ENCODE measurements around the gene THSD7B. TPM values are rescaled to one million over a fixed set of nuclear protein-coding genes. Genes with fewer than 3 reads are reported as not detected.

THSD7B gene
- total RNA-seq, 1 donor from 2014 or later: 9.8 TPM

DNA sequence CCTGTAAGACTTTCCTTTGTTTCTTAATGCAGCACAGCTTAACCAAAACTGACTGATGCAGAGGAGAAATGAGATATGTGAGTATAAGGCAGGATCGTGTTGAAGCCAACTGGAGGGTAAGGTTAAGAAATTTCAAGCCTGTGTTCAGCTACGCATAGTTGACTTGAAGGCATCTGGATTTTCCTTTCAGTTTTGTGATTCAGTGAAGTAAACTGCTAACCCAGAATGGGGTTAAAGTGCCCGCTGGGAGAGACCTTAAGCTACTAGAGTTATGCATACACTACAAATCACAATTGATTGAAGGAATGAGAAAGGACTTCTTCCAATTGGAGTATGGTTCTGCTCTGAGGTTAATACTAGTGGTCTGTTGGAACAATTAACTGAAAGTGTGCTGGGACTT is 22.6 kb downstream of the THSD7B start:
- no peaks in the 10 kb centered on the region for H3K4me1 Mint-ChIP-seq (ENCODE audit: unreplicated experiment)
- no peaks in the 10 kb centered on the region for H3K36me3 Mint-ChIP-seq
- H3K27ac Mint-ChIP-seq: no peak overlapping the region
- H3K4me3 Mint-ChIP-seq: no peak overlapping the region
- no peak for DNase-seq (ENCODE audit: extremely low spot score, unreplicated experiment)
- peaks cover 7% of the 10 kb centered on the region for H3K27me3 Mint-ChIP-seq
- no peaks in the 10 kb centered on the region for H3K9me3 Mint-ChIP-seq
- TF ChIP-seq, protein P1, sequence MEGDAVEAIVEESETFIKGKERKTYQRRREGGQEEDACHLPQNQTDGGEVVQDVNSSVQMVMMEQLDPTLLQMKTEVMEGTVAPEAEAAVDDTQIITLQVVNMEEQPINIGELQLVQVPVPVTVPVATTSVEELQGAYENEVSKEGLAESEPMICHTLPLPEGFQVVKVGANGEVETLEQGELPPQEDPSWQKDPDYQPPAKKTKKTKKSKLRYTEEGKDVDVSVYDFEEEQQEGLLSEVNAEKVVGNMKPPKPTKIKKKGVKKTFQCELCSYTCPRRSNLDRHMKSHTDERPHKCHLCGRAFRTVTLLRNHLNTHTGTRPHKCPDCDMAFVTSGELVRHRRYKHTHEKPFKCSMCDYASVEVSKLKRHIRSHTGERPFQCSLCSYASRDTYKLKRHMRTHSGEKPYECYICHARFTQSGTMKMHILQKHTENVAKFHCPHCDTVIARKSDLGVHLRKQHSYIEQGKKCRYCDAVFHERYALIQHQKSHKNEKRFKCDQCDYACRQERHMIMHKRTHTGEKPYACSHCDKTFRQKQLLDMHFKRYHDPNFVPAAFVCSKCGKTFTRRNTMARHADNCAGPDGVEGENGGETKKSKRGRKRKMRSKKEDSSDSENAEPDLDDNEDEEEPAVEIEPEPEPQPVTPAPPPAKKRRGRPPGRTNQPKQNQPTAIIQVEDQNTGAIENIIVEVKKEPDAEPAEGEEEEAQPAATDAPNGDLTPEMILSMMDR (conservative IDR thresholded peaks at IDR 0.05): no peak

DNA sequence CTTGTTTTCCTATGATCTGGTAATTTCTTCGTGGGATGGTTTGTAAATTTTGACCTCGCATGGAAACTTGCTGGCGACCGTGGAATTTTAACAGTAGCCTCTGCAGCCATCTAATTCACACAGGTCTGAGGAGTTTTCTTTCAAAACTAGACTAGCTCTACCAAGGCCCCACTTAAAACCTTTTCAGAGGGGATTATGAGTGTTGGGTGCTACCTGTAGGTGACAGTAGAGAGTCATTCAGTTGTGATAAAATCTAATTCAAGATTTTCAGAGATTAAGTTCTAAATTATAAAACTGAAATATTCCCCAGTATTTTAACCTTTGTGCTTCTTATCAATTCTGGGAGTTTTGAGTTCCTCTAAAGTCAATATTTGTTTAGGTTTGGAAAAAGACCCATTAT is 31.0 kb downstream of the THSD7B start:
- Mint-ChIP-seq H3K27me3 (peaks cover 8% of the 10 kb centered on the region), H3K9me3 (no peaks in the 10 kb centered on the region), H3K4me3 (no peak overlapping the region), H3K4me1 (ENCODE audit: unreplicated experiment) (no peaks in the 10 kb centered on the region), H3K36me3 (no peaks in the 10 kb centered on the region), H3K27ac (no peak overlapping the region)
- TF ChIP-seq, protein P1 (conservative IDR thresholded peaks at IDR 0.05): peak; percentile 44
- no peak for DNase-seq (ENCODE audit: extremely low spot score, unreplicated experiment)

DNA sequence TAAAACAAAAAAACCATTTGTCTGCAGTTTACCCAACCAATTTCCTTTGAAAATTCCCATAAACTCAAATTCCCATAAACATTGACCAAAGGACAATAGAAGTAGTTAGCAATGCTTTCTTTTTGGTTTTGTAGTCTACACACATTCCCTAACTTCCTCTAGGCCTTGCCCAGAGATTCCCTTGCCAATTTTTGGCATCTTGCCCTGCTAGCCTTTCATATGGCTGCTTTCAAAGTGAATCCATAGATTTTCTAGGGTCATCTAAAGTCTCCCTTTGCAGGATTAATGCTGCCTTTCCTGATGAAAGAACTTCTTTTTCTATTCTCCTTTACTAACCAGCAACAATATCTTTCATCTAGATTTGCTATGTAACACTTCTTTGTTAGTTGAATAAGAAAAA is 33.4 kb downstream of the THSD7B start:
- TF ChIP-seq, protein P1 (conservative IDR thresholded peaks at IDR 0.05): no peak
- no peaks in the 10 kb centered on the region for H3K27me3 Mint-ChIP-seq
- no peaks in the 10 kb centered on the region for H3K36me3 Mint-ChIP-seq
- DNase-seq (ENCODE audit: extremely low spot score, unreplicated experiment): no peak
- H3K27ac Mint-ChIP-seq: no peak overlapping the region
- no peaks in the 10 kb centered on the region for H3K4me1 Mint-ChIP-seq (ENCODE audit: unreplicated experiment)
- no peaks in the 10 kb centered on the region for H3K9me3 Mint-ChIP-seq
- no peak overlapping the region for H3K4me3 Mint-ChIP-seq

DNA sequence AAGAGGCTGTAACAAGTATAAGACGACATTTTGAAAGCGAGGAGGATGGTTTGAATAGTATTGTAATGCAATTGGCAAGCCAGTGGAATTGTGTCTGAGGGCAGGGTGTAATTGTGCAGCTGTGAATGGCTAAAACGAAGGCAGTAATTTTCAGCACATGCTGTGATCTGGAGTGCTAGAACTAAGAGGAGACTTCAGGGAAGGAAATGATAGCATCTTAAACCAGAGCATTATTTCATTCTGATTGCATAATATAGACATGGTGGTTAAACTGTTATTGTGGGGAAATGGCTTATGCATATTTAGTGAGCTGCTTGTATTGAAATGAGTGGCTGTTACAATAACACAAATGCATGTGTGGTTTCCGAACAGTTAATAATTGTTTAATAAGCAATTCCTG is 36.3 kb downstream of the THSD7B start:
- H3K9me3 Mint-ChIP-seq: no peaks in the 10 kb centered on the region

DNA sequence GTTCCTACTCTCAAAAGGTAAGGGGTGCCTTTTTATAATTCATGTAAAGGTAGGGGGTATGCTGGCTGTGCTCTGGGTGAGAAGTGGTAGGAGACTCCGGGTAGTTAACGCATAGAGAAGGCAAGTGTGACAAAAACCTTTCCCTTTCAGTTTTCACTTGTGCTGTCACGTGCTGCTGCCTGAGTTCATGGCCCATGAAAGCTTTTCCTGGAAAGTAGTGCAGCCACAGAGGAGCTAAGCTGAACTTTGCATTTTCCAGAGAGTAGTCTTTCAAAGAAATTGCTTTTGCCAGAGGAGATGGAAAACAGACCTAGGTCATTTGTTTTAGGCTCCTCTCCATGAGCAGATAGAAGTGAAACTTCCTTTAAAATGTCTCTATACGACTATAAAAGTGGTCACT is 44.7 kb downstream of the THSD7B start:
- Mint-ChIP-seq H3K9me3 (no peaks in the 10 kb centered on the region), H3K4me3 (no peak overlapping the region), H3K36me3 (no peaks in the 10 kb centered on the region), H3K4me1 (ENCODE audit: unreplicated experiment) (no peaks in the 10 kb centered on the region), H3K27ac (no peak overlapping the region), H3K27me3 (peaks cover 3% of the 10 kb centered on the region)
- DNase-seq (ENCODE audit: extremely low spot score, unreplicated experiment): no peak
- TF ChIP-seq, protein P1 (conservative IDR thresholded peaks at IDR 0.05): no peak

More for the DNA sequence above, 36.3 kb downstream of the THSD7B start:
- TF ChIP-seq, protein P1 (conservative IDR thresholded peaks at IDR 0.05): no peak
- H3K36me3 Mint-ChIP-seq: no peaks in the 10 kb centered on the region
- H3K4me3 Mint-ChIP-seq: no peak overlapping the region
- H3K27ac Mint-ChIP-seq: no peak overlapping the region
- no peaks in the 10 kb centered on the region for H3K4me1 Mint-ChIP-seq (ENCODE audit: unreplicated experiment)
- H3K27me3 Mint-ChIP-seq: no peaks in the 10 kb centered on the region
- DNase-seq (ENCODE audit: extremely low spot score, unreplicated experiment): no peak

DNA sequence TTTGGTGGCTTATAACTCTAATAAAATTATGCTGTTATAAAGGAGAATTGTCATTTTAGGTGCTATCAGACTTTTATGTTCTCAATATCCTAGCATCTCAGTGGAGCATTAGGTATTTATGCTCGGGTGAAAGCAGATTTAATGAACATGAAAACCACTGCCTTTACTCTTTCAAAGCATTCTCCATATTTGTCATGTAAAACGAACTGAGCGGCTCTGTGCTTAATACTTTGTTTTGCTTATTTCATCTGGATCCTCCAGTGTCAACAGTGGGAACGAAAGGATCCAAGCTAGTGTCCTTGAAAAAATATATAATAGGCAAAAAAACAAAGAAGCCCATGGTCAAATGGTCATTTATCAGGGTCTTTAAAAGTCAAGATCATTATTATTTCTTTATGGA is 53.5 kb downstream of the THSD7B start:
- Mint-ChIP-seq H3K4me1 (ENCODE audit: unreplicated experiment) (no peaks in the 10 kb centered on the region), H3K27me3 (peaks cover 9% of the 10 kb centered on the region), H3K4me3 (no peak overlapping the region), H3K27ac (no peak overlapping the region), H3K9me3 (no peaks in the 10 kb centered on the region), H3K36me3 (no peaks in the 10 kb centered on the region)
- TF ChIP-seq, protein P1 (conservative IDR thresholded peaks at IDR 0.05): no peak
- no peak for DNase-seq (ENCODE audit: extremely low spot score, unreplicated experiment)

All from type B pancreatic cell (in vitro differentiated cells).